Measurements from ENCODE around the gene CCDC142. TPM values are rescaled to one million over a fixed set of nuclear protein-coding genes. Genes with fewer than 3 reads are reported as not detected.

CCDC142 gene
- total and polyA plus RNA-seq, 2 of the 8 experiments (the other 6 are each of a cell fraction or from before 2014, with no cell fraction given): 6.0 to 10.7 TPM

- no peak overlapping the region for H2BK12ac ChIP-seq (ENCODE audit: low read depth, low read length)
- POLR2A ChIA-PET (ENCODE audit: partially characterized antibody): interaction anchor here (1.0 to 5.5 kb wide), 7 partner anchors 9 to 67 kb away, joined by 3 to 42 read pairs (median 4); no protein-coding TSS in a partner anchor
- H3K4me3 ChIP-seq (ENCODE audit: extremely low read depth in 1 of 4, insufficient read depth in 2 of 4, low read depth in 3 of 4, low read length in 4 of 4): no peak overlapping the region
- no peak overlapping the region for H3K23ac ChIP-seq (ENCODE audit: insufficient read length)
- no peak overlapping the region for H2BK15ac ChIP-seq (ENCODE audit: low read length)
- no peak overlapping the region for H2BK120ac ChIP-seq (replicated peaks; ENCODE audit: low read depth, low read length)
- H4K5ac ChIP-seq (ENCODE audit: insufficient read length, low read depth, low read length): no peak overlapping the region
- no peak overlapping the region for H3K9ac ChIP-seq (replicated peaks in 1 of 4; ENCODE audit: extremely low read depth in 1 of 4, low read depth in 3 of 4, low read length in 3 of 4)
- H2AFZ ChIP-seq (ENCODE audit: low read length): no peak overlapping the region
- H4K8ac ChIP-seq (ENCODE audit: extremely low read depth, insufficient read depth, low read length): no peak overlapping the region
- FAIRE-seq (no peak), DNase-seq (ENCODE audit: low read depth in 1 of 2, low spot score in 2 of 2) (no peak)
- peaks cover 19 to 75% (median 57%) of the 10 kb centered on the region in 4 experiments for H3K36me3 ChIP-seq (ENCODE audit: control insufficient read depth in 2 of 4, insufficient read depth in 4 of 4, low read length in 3 of 4)
- no peaks in the 10 kb centered on the region for H3K79me2 ChIP-seq (ENCODE audit: control insufficient read depth in 1 of 2, insufficient read depth in 2 of 2, low read length in 2 of 2)
- H2AK5ac ChIP-seq (ENCODE audit: low read depth, low read length): no peak overlapping the region
- H3K4me2 ChIP-seq (ENCODE audit: insufficient read depth in 1 of 2, low read depth in 2 of 2, low read length in 2 of 2): no peak overlapping the region
- no peak overlapping the region for H2BK20ac ChIP-seq (ENCODE audit: low read length)
- H4K91ac ChIP-seq (replicated peaks; ENCODE audit: insufficient read length, low read length): no peak overlapping the region
- 0 out of 7 replicates have a peak, but pooled peaks cover 0 to 2% (median 0%) of the 10 kb centered on the region in 4 experiments for H3K27me3 ChIP-seq (replicated peaks in 1 of 4; ENCODE audit: control insufficient read depth in 3 of 4, extremely low read depth in 1 of 4, insufficient read depth in 3 of 4, low read length in 3 of 4)
- peaks cover 4 to 24% of the 10 kb centered on the region in 2 experiments for H4K20me1 ChIP-seq (replicated peaks in 1 of 2; ENCODE audit: control insufficient read depth in 1 of 2, insufficient read depth in 2 of 2, low read length in 2 of 2)
- H3K79me1 ChIP-seq (ENCODE audit: low read depth, low read length): peaks cover 4% of the 10 kb centered on the region; the same call in 1 of the 2 replicates
- no peak overlapping the region for H3K14ac ChIP-seq (ENCODE audit: insufficient read length)
- 0 out of 7 replicates have a peak, but pooled peaks cover 0 to 2% (median 0%) of the 10 kb centered on the region in 4 experiments for H3K4me1 ChIP-seq (replicated peaks in 1 of 4; ENCODE audit: control insufficient read depth in 3 of 4, insufficient read depth in 4 of 4, low read length in 3 of 4)
- no peaks in the 10 kb centered on the region for H3K9me3 ChIP-seq (ENCODE audit: insufficient read depth in 2 of 2, low read depth in 1 of 2, low read length in 1 of 2)
- no peak overlapping the region for H3K56ac ChIP-seq (replicated peaks; ENCODE audit: insufficient read length, low read depth, low read length)
- CTCF ChIA-PET (ENCODE audit: partially characterized antibody): interaction anchor here (0.6 to 1.1 kb wide), 3 partner anchors 12 to 178 kb away, joined by 3 to 5 read pairs (median 4); partner anchors contain the start of genes CCDC142 and TTC31
- no peak overlapping the region for H3K4ac ChIP-seq (replicated peaks; ENCODE audit: insufficient read length, low read depth, low read length)
- no peak overlapping the region for H3K18ac ChIP-seq (ENCODE audit: extremely low read depth, low read length)
- WGBS, 2 experiments (ENCODE audit: extremely low coverage in 1 of 2, insufficient coverage in 1 of 2, insufficient read length in 1 of 2, insufficient replicate concordance in 2 of 2, low coverage in 1 of 2, low lambda C conversion rate in 2 of 2, missing lambda C conversion rate in 1 of 2): 88% methylated on average over 3 of the region's 3 CpGs; no CpG with 5 or more reads in 1 of the 2 experiments
- H3K23me2 ChIP-seq (ENCODE audit: low read depth, low read length): no peaks in the 10 kb centered on the region
- H3K27ac ChIP-seq (ENCODE audit: low read depth, low read length): no peak overlapping the region
- no peak overlapping the region for H2BK5ac ChIP-seq (ENCODE audit: low read depth, low read length)
Observed at GRCh38 chr2:74427551-74427950, 55.2 kb downstream of the CCDC142 start.

All from H1 (cell line).